GM20000 (cell line): ENCODE results near the gene PRKN.

Experiments
- DNase-seq: peaks from one replicate; pipeline ENCODE4 v3.0.0; 2012; ENCODE audit warnings: low spot score
- CTCF ChIP-seq: IDR thresholded peaks from 2 replicates; pipeline ENCODE4 v1.5.1; 2012; ENCODE audit warnings: mild to moderate bottlenecking, control low read depth; ENCODE audit errors: extremely low read depth, missing control alignments

The PRKN gene

GRCh38 chr6:161412795-161413194 is 1314.8 kb downstream of the PRKN start:
- TF ChIP-seq CTCF = no peak
- no peak for DNase-seq

- DNase-seq = no peak
- no peak for TF ChIP-seq CTCF
These were observed 1316.2 kb downstream of the PRKN start for GRCh38 chr6:161411265-161411944.

GRCh38 chr6:161410736-161411135 is 1316.8 kb downstream of the PRKN start:
- no peak for TF ChIP-seq CTCF

GRCh38 chr6:161410076-161410475 is 1317.5 kb downstream of the PRKN start:
- no peak for TF ChIP-seq CTCF
- no peak for DNase-seq

More at GRCh38 chr6:161410736-161411135, 1316.8 kb downstream of the PRKN start:
- no peak for DNase-seq

- TF ChIP-seq CTCF = no peak
- no peak for DNase-seq
These were observed 1318.2 kb downstream of the PRKN start for GRCh38 chr6:161409353-161409752.

- DNase-seq = no peak
- TF ChIP-seq CTCF = no peak
These were observed 1319.5 kb downstream of the PRKN start for GRCh38 chr6:161408041-161408440.

- no peak for TF ChIP-seq CTCF
- DNase-seq = no peak
These were observed 1320.0 kb downstream of the PRKN start for GRCh38 chr6:161407581-161407980.
